Keratinocyte (primary cell): ENCODE results near the gene EPB41L4B.

Source experiments
- CTCF ChIP-seq, 3 experiments: IDR thresholded peaks in 1 of 3; conservative IDR thresholded peaks in 1 of 3; optimal IDR thresholded peaks in 1 of 3; 2 replicates in 2 of 3; 3 replicates in 1 of 3; pipeline versions ENCODE3 to v1.5.1; 2011; ENCODE audit warnings: low read length in 3 of 3, mild to moderate bottlenecking in 3 of 3, moderate library complexity in 2 of 3, control low read depth in 1 of 3, inconsistent platforms in 1 of 3; ENCODE audit not compliant: insufficient read depth in 2 of 3; ENCODE audit errors: extremely low read depth in 1 of 3
- EZH2 ChIP-seq: IDR thresholded peaks from one replicate; pipeline ENCODE4 v1.6.1; 2012; ENCODE audit warnings: inconsistent platforms, mild to moderate bottlenecking, low read length, moderate library complexity

- no peak for TF ChIP-seq CTCF (optimal IDR thresholded peaks at IDR 0.05 in 1 of 3, IDR thresholded peaks at IDR 0.05 in 1 of 3, conservative IDR thresholded peaks at IDR 0.05 in 1 of 3; ENCODE audit: extremely low read depth in 1 of 3, insufficient read depth in 2 of 3, low read length in 3 of 3)
- TF ChIP-seq EZH2, result no peak
These were observed 82.2 kb downstream of the EPB41L4B start for GRCh38 chr9:109238655-109239054.
